Endothelial cell of umbilical vein (primary cell): ENCODE data around the gene CUL7. TPM values are rescaled to one million over a fixed set of nuclear protein-coding genes. Genes with fewer than 3 reads are reported as not detected.

ENCODE experiments used
- BruUV-seq: library from RNA; stranded (reverse); fragments of 400-500 nt; replicated peaks from 2 replicates; lab custom pipeline; 2021; lab: Mats Ljungman, UMichigan
- CTCF ChIA-PET: fragments of 300-600, 350-600 bp; sonication (Branson Sonifier 250); formaldehyde crosslinking; loops from one replicate; lab custom pipeline; 2021; ENCODE audit warnings: antibody characterized with exemption, inconsistent platforms; lab: Charles Lee
- POLR2A ChIA-PET: fragments of 300-600, 350-600 bp; sonication (Branson Sonifier 250); formaldehyde crosslinking; loops from one replicate; lab custom pipeline; 2021; ENCODE audit warnings: antibody characterized with exemption, inconsistent platforms; lab: Charles Lee
- DNase-seq: peaks from one replicate; pipeline ENCODE4 v3.0.0-alpha.2; 2011; ENCODE audit warnings: low read depth, low spot score
- FAIRE-seq: peaks from 2 replicates; lab custom pipeline; 2011; peaks lifted over from hg19 to GRCh38; lab: Jason Lieb, UNC
- H2AFZ ChIP-seq: 2 replicates; pipeline ENCODE4 v1.6.0; 2012; ENCODE audit warnings: low read depth, low read length, control low read depth, inconsistent platforms
- H3K27ac ChIP-seq: 2 replicates; pipeline ENCODE4 v1.5.1; 2011; ENCODE audit warnings: low read depth, mild to moderate bottlenecking, control low read depth, low read length, moderate library complexity; ENCODE audit not compliant: insufficient read depth
- H3K27me3 ChIP-seq, 2 experiments: 2 replicates each; pipeline versions ENCODE4 v1.6.0 to v1.6.1; 2011; ENCODE audit warnings: low read length in 2 of 2, mixed read lengths in 1 of 2; ENCODE audit not compliant: control insufficient read depth in 2 of 2, insufficient read depth in 2 of 2
- H3K36me3 ChIP-seq, 2 experiments: 2 replicates in 1 of 2; 3 replicates in 1 of 2; pipeline ENCODE4 v1.5.1; 2011; ENCODE audit warnings: low read length in 2 of 2, mild to moderate bottlenecking in 1 of 2, moderate library complexity in 1 of 2; ENCODE audit not compliant: control insufficient read depth in 2 of 2, insufficient read depth in 2 of 2; ENCODE audit errors: extremely low read depth in 1 of 2
- H3K4me1 ChIP-seq: 3 replicates; pipeline ENCODE4 v1.5.1; 2011; ENCODE audit warnings: mild to moderate bottlenecking, low read length; ENCODE audit not compliant: control insufficient read depth, insufficient read depth; ENCODE audit errors: extremely low read depth
- H3K4me2 ChIP-seq: 2 replicates; pipeline ENCODE4 v1.6.1; 2011; ENCODE audit warnings: low read length, control low read depth, mixed read lengths; ENCODE audit not compliant: insufficient read depth
- H3K4me3 ChIP-seq, 3 experiments: fragments of 200-600 bp in 1 of 3; sonication (generic), shearing (Covaris generic) in 1 of 3; replicated peaks in 1 of 3; 2 replicates each; pipeline ENCODE4 v1.5.1; 2011 to 2016; ENCODE audit warnings: control low read depth in 3 of 3, low read length in 3 of 3, mild to moderate bottlenecking in 2 of 3, inconsistent platforms in 1 of 3, low read depth in 1 of 3, moderate library complexity in 1 of 3; ENCODE audit not compliant: insufficient read depth in 1 of 3
- H3K79me2 ChIP-seq: 2 replicates; pipeline ENCODE4 v1.6.0; 2012; ENCODE audit warnings: low read length, inconsistent platforms; ENCODE audit not compliant: control insufficient read depth, insufficient read depth
- H3K9ac ChIP-seq: replicated peaks from 2 replicates; pipeline ENCODE3; 2011; ENCODE audit warnings: low read length, control low read depth; ENCODE audit not compliant: insufficient read depth; ENCODE audit errors: extremely low read depth
- H3K9me1 ChIP-seq: replicated peaks from 3 replicates; pipeline ENCODE4 v1.6.0; 2011; ENCODE audit warnings: mild to moderate bottlenecking, low read length; ENCODE audit not compliant: control insufficient read depth, insufficient read depth; ENCODE audit errors: extremely low read depth
- H3K9me3 ChIP-seq: replicated peaks from 2 replicates; pipeline ENCODE4 v1.5.1; 2012; ENCODE audit warnings: low read length, inconsistent platforms; ENCODE audit not compliant: control insufficient read depth, insufficient read depth
- H4K20me1 ChIP-seq: replicated peaks from 2 replicates; pipeline ENCODE3; 2011; ENCODE audit warnings: mild to moderate bottlenecking, low read length; ENCODE audit not compliant: control insufficient read depth, insufficient read depth; ENCODE audit errors: extremely low read depth
- EZH2 ChIP-seq: IDR thresholded peaks from 2 replicates; pipeline ENCODE4 v1.6.1; 2012; ENCODE audit warnings: borderline replicate concordance, low read depth, mild to moderate bottlenecking, moderate library complexity, low read length, inconsistent platforms; ENCODE audit not compliant: severe bottlenecking
- FOS ChIP-seq: IDR thresholded peaks from 2 replicates; pipeline ENCODE4 v1.6.1; 2011; ENCODE audit warnings: mild to moderate bottlenecking, low read length, moderate library complexity, borderline replicate concordance; ENCODE audit not compliant: insufficient read depth
- GATA2 ChIP-seq: IDR thresholded peaks from 2 replicates; pipeline ENCODE4 v1.7.0; 2011; ENCODE audit warnings: low read depth, mild to moderate bottlenecking, moderate library complexity, mixed read lengths, low read length; ENCODE audit not compliant: insufficient read length, insufficient read depth
- JUN ChIP-seq: IDR thresholded peaks from 2 replicates; pipeline ENCODE4 v1.6.1; 2011; ENCODE audit warnings: borderline replicate concordance, low read depth; ENCODE audit not compliant: insufficient read length, insufficient read depth
- MYC ChIP-seq: IDR thresholded peaks from one replicate; pipeline ENCODE4 v1.6.1; 2011; ENCODE audit warnings: mild to moderate bottlenecking, low read depth, low read length
- POLR2A ChIP-seq: IDR thresholded peaks from 2 replicates; pipeline ENCODE4 v1.6.1; 2012; ENCODE audit warnings: low read depth, mild to moderate bottlenecking, control low read depth, low read length
- POLR2AphosphoS5 ChIP-seq: IDR thresholded peaks from 2 replicates; pipeline ENCODE4 v1.6.1; 2012; ENCODE audit warnings: low read depth, mild to moderate bottlenecking, control low read depth, low read length, moderate library complexity; ENCODE audit not compliant: insufficient read depth
- dilution Hi-C: fragments of 300-500 bp; cut with MboI; formaldehyde crosslinking; loops from one replicate; pipeline ENCODE4 v1.15.0; 2019; ENCODE audit warnings: low sequenced_read_pairs; ENCODE audit not compliant: extremely low pct_ligation_motif_present
- intact Hi-C: fragments of 100-400 bp; cut with micrococcal nuclease; formaldehyde crosslinking; loops from one replicate; pipeline ENCODE4 v1.10.0; 2022
- polyA plus RNA-seq, 4 experiments: library from polyadenylated mRNA; depleted of rRNA in 3 of 4; stranded (reverse) in 3 of 4; unstranded in 1 of 4; fragments of >200 nt; gene quantifications; 2 replicates each; pipeline versions ENCODE4 v1.2.1 to v1.2.3, GENCODE V29; 2011 to 2012; ENCODE audit warnings: missing spikeins in 1 of 4
- total RNA-seq: library from RNA; stranded (reverse); gene quantifications from 2 replicates; pipeline ENCODE4 v1.2.3, GENCODE V29; 2021
- TF ChIP-seq, protein P1 (sequence below), 2 donors: IDR thresholded peaks; 1 replicate in 1 of 2; 2 replicates in 1 of 2; pipeline ENCODE4 v1.5.1; 2011; ENCODE audit warnings: low read length in 2 of 2, mild to moderate bottlenecking in 2 of 2, moderate library complexity in 2 of 2, control low read depth in 1 of 2, inconsistent platforms in 1 of 2, low read depth in 1 of 2; ENCODE audit not compliant: insufficient read depth in 1 of 2; ENCODE audit errors: extremely low read depth in 1 of 2
- TF ChIP-seq, protein P2 (sequence below): IDR thresholded peaks from 2 replicates; pipeline ENCODE4 v1.6.1; 2011; ENCODE audit not compliant: insufficient read depth, insufficient read length

Gene CUL7
- total and polyA plus RNA-seq, 2 donors (not counting 3 experiments of a cell fraction or from before 2014, with no cell fraction given) = 29.4 to 33.7 TPM

DNA sequence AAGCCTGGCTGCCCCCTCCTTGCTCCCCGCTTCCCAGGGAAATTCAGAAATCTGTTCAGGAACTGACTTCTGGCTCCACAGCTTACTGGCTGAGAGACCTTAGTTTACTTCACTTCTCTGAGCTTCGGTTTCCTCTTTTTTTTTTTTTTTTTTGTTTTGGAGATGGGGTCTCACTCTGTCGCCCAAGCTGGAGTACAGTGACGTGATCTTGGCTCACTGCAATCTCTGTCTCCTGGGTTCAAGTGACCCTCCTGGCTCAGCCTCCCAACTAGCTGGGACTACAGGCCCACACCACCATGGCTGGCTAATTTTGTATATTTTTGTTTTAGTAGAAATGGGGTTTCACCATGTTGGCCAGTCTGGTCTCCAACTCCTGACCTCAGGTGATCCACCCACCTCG lies 37.4 kb upstream of the CUL7 start:
- BruUV-seq = no TSS peak
- DNase-seq = no peak
- dilution Hi-C loops = no loop called here

More for the DNA sequence above, 37.4 kb upstream of the CUL7 start:
- H3K9me3 ChIP-seq = no peaks in the 10 kb centered on the region
- ChIA-PET CTCF (interaction anchor here (0.6 to 1.4 kb wide), 2 partner anchors 53 to 162 kb away, joined by 3 to 5 read pairs; no protein-coding TSS in a partner anchor), POLR2A (no interaction called here)
- no peak for TF ChIP-seq EZH2
- TF ChIP-seq POLR2A = no peak
- TF ChIP-seq POLR2AphosphoS5 = no peak
- TF ChIP-seq, protein P1, sequence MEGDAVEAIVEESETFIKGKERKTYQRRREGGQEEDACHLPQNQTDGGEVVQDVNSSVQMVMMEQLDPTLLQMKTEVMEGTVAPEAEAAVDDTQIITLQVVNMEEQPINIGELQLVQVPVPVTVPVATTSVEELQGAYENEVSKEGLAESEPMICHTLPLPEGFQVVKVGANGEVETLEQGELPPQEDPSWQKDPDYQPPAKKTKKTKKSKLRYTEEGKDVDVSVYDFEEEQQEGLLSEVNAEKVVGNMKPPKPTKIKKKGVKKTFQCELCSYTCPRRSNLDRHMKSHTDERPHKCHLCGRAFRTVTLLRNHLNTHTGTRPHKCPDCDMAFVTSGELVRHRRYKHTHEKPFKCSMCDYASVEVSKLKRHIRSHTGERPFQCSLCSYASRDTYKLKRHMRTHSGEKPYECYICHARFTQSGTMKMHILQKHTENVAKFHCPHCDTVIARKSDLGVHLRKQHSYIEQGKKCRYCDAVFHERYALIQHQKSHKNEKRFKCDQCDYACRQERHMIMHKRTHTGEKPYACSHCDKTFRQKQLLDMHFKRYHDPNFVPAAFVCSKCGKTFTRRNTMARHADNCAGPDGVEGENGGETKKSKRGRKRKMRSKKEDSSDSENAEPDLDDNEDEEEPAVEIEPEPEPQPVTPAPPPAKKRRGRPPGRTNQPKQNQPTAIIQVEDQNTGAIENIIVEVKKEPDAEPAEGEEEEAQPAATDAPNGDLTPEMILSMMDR (IDR thresholded peaks at IDR 0.05; ENCODE audit: extremely low read depth in 1 of 2, insufficient read depth in 1 of 2, low read depth in 1 of 2, low read length in 2 of 2) = no peak
- no peak for TF ChIP-seq JUN
- TF ChIP-seq FOS = no peak
- TF ChIP-seq GATA2 = no peak
- TF ChIP-seq MYC = no peak
- TF ChIP-seq, protein P2, sequence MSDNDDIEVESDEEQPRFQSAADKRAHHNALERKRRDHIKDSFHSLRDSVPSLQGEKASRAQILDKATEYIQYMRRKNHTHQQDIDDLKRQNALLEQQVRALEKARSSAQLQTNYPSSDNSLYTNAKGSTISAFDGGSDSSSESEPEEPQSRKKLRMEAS = no peak
- no peak overlapping the region for H3K4me3 ChIP-seq
- no peaks in the 10 kb centered on the region for H3K27me3 ChIP-seq
- H2AFZ ChIP-seq = no peak overlapping the region
- H3K27ac ChIP-seq = no peak overlapping the region
- no peak overlapping the region for H3K9ac ChIP-seq
- intact Hi-C loops = loop anchor here (5.0 kb wide), 1 partner anchor 1084 kb away; no protein-coding TSS in a partner anchor
- no peaks in the 10 kb centered on the region for H4K20me1 ChIP-seq
- H3K36me3 ChIP-seq = no peaks in the 10 kb centered on the region
- H3K9me1 ChIP-seq = no peaks in the 10 kb centered on the region
- no peaks in the 10 kb centered on the region for H3K79me2 ChIP-seq
- H3K4me2 ChIP-seq = no peak overlapping the region
- FAIRE-seq = no peak
- peaks cover 7% of the 10 kb centered on the region for H3K4me1 ChIP-seq
